GM18507 (cell line): ENCODE data around the gene TMCO4.
"Not testable (repeated sequence)": the region's sequence is repeated elsewhere in the genome, so short reads cannot be mapped to it uniquely, and the experiment has no call there.

Experiments used
- DNase-seq: peaks from one replicate; pipeline ENCODE4 v3.0.0; 2011; ENCODE audit warnings: low read depth; ENCODE audit not compliant: insufficient read length; ENCODE audit errors: extremely low spot score
- FAIRE-seq: peaks from 2 replicates; lab custom pipeline; 2011; peaks lifted over from hg19 to GRCh38; lab: Jason Lieb, UNC

The TMCO4 gene

DNA sequence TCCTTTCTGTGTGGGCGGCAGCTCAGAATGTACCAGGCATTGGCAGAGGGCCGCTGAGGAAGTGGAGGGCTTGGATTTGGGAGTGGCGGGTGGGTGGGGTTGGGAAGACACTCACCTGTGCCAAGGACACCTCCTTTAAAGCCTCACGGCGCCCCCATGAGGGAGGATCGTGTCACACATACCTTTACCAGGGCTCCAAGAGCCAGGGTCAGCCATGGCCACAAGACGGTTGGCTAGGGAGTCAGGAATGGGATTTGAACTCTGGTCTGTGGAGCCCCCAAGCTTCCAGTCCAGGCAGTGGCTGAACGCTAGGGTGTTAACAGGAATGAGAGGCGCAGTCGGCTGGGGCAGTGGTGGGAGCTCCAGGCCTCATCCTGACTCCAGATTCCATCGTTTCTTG is 151.0 kb downstream of the TMCO4 start:
- FAIRE-seq (no peak), DNase-seq (no peak)

DNA sequence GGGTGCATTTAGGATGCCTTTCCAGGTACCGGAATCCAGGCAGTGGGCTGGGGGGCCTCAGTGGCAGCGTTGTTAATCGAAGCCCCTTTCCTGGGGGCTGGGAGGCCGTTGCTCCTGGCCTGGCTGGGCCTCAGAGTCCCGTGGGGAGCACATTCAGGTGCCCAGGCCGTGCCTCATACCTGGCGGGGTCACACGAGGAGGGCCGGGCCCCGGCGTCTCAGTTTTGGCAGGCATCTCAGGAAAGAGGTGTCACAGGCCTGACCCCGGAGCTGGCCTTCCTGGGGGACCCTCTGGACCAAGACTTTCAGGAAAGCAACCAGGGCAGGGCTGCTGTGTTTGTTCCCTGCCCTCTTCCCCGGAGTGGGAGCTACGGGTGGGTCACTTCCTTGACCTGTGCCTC is 151.5 kb downstream of the TMCO4 start:
- DNase-seq (no peak), FAIRE-seq (no peak)

DNA sequence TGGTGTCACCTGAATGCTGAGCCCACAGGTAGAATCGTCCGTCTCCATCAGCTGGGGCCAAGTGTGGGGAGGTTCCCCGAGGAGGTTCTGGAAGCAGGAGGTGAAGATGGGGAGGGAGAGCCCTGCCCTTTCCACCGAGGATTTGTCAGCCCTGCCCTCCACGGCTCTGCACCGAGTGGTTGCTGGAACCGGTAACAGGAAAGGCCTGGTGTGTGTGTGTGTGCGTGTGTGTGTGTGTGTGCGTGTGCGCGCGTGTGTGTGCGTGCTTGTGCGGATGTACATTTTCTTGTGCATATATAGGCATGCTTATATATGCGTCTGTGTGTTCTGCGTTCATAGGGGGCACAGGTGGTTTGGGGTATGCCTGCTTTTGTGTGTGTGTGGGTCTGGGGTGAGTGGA is 152.1 kb downstream of the TMCO4 start:
- FAIRE-seq (no peak), DNase-seq (no peak)

DNA sequence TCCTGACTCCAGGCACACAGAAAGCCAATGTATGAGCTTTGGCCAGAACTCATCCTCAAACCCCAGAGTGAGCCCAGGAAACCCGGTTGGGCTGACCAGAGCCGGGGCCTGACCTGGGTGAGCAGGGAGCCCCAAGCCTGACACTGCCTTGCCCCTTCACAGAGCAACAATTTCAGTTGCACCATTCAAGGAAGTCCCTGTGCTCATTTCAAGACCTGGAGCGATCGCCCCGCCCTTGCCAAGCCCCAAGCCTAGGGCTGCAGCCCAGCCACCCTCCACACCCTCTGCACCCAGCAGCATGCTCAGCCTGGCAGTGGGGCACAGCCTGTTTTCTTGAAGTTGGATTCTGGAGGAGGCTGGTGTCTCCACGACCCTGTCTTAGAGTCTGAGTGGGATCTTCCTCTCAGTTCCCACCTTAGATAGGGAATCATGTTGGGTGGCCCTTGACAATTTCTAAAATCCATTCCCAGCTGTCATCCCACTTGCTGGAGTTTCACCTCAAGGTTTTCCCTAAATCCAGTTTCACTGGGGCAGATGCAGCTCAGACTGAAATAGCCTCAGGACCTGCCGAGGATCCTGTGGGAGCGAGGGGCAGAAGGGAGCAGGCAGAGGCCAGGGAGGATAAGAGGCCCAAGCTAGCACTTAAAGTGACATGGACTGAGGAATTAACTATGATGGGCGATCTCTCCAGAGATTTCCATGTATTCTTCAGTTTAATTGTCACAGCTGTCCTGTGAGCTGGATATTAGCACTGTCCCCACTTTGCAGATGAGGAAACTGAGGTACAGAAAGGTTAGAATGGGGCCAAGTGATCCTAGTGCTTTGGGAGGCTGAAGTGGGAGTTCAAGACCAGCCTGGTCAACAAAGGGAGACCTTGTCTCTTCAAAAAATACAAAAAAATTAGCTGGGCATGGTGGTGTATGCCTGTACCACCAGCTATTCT is 153.1 kb downstream of the TMCO4 start:
- FAIRE-seq (peak; percentile 18), DNase-seq (no peak)

DNA sequence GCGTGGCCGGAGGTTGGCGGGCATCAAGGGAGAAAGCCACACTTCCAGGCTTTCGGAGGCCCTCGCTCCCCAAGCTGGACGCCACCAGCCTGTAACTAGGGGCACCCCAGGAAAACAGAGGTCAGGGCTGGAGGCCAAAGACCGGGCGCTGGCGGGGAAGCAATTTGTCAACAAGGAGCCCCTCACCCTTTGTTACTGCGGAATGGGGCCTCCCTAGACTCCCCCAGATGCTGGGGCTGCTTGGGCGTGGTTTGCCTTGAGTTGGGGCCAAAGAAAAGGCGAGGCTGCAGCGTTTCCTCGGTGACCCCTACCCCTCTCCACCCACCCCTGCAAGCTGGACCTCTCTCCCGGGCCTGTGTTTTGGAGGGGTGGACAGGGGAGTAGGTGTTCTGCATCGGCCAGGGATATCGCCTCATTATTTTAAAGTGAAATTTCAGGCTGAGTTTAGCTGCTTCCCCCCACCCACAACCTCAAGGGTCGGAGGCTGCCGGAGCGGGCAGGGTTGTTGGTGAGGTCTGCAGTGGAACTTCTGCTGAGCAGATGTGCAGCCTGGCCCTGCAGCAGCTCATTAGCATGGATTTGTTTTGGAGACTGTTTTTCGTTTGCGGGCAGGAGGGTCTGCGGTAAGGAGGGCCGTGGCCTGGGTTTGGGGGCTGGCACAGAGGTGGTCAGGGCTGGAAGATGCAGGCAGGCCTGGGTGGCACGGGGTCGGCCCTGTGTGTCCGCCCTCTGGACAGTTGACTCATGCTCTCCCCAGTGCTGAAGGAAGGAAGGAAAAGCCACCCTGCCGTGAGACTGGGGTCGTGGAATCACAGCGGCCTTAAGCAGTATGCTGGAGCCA is 154.1 kb downstream of the TMCO4 start:
- DNase-seq: no peak
- FAIRE-seq: no peak

DNA sequence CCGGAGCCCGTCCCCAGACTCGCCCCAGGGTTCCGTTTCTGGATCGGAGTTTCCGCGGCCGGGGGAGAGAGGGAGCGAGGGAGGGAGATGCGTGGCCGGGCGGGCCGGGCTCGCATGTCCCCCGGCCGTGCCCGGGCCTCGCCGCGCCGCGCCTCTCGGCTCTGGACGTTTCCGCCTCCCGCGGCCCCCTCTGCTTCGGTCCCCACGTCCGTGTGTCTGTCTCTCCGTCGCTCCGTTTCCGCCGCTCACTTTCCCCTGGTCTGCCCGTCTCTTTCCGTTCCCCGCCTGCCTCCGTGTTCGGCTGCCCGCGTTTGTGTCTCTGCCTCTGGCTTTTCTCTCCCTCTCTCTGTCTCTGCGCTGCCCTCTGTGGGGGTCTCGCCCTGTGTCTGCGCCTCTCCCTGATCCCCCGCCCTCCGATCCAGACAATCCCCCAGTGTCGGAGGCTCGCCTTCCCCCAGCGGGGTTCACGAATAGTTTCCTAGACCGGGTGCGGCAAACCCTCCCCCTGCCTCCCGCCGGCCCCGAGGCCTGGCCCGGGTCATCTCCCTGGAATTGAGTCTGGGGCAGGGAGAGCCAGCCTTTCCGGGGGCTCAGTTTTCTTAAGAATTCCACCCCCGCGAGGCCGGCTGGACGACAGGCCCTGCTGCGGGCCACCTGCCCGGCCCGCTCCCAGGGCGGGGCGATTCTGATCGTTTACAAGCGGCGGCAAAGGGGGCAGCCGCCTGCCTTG is 154.9 kb downstream of the TMCO4 start:
- FAIRE-seq (no peak), DNase-seq (no peak)

DNA sequence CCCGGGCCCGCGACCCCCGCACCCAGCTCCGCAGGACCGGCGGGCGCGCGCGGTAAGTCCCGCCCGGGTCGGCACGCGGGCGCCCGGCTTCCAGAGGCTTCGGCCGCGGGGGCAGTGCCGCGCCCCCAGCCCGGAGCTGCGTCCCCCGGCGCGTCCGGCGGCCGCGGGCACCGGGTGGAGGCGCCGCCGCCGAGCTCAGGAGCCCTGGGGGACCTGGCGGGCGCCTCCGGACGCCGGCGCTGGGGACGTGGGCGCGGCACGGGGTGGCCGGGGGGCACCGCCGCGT is 155.4 kb downstream of the TMCO4 start:
- no peak for DNase-seq
- FAIRE-seq: no peak

DNA sequence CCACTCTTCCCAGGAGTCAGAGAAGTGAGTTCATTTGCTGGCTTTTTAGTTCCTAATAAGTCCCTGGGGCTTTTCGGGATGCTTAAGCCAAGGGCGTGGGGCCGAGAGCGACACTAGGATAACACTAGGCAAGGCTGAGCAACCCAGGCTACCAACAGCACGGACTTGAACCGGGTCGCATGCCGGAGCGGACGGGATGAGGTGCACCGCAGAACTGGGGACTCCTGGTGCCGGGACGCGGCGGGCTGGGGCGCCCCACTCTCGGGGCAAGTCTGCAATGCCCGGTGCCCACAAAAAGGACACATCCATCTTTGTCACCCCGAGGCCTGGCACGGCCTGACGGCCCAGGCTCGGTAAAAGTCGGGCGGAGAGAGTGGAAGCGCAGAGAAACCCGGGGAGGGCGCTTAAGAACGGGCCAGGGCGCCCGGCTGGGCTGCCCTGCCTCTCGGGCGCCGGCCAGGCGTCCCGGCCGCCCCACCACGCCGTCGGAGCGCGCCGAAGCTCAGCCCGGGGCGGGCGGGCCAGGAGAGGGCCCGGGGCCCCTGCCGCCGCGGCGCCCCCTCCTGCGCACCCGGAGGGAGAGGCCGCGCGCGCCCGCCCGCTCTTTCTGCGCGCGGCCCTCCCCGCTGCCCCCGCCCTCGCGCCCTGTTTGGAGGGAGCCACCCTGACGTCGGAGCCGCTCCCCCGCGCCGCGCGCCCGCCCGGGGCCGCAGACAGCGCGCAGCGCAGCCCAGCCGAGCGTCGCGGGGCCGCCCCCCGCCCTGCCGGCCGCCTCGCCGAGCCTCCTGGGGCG is 155.9 kb downstream of the TMCO4 start, which contains the start of gene NBL1:
NBL1 (plus strand) TSS at position 710 of the 793 bp plus-strand sequence. CDS start 10,720 bp downstream, outside the sequence.
- FAIRE-seq (no peak), DNase-seq (no peak)

DNA sequence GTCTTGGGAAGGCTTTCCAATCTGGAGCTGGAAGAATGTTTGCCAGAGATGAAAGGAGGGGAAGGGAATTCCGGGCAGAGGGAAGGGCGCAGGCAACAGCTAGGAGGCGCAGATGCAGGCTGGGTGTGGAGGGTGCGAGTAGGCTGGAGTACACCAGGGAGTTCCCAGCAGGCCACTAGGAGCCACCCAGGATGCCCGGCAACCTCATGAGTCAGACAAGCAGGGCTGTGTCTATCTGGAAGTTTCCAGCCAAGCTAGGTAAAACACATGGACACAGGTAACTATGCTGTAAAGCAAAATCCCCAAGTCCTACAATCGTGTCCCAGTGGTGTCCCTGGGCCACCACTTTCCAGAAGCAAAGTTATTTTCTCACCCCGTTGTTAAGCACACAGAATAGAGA is 156.6 kb downstream of the TMCO4 start:
- DNase-seq (no peak), FAIRE-seq (no peak)

DNA sequence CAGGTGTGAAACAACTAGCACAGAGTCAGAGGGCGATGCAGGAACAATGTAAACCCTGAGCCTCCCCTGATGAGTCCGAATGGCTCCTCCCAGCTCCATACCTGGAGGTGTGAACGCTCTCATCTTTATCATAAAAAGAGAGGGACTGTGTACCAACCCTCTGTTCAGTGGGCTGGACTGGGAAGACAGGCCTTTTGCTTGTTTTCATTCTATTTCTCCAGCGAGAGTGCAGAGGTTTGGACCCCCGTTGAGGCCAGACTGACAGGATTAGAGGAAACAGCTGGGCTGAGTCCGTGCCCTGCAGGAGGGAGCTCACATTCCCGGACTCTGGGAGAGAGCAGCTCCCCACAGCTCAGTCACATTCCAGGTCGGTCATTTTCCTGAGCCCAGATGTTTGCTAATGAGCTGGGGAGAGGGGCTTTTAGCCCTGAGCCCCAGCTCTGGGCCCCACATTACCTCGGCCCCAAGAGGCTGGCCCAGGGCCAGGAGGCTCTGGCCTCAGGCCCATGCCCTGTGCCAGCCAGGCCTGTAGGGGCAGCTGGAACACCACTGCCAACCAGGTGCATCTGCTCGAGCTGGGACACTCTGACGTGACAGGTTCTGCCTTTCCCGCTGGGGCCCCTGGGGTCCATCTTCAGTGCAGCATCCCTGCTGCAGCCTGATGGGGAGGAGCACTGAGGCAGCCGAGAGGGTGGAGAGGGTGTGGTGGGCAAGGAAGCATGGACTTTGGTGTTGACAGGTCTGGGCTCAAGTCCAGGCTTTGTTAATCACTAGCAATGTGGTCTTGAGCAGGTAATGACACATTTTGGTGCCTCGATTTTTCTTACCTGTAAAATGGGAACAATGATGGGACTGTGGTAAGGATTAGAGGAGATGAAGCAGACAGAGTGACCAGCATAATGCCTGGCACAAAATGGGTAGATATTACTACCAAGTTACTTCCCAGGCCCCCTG is 159.1 kb downstream of the TMCO4 start:
- no peak for FAIRE-seq
- DNase-seq: no peak

DNA sequence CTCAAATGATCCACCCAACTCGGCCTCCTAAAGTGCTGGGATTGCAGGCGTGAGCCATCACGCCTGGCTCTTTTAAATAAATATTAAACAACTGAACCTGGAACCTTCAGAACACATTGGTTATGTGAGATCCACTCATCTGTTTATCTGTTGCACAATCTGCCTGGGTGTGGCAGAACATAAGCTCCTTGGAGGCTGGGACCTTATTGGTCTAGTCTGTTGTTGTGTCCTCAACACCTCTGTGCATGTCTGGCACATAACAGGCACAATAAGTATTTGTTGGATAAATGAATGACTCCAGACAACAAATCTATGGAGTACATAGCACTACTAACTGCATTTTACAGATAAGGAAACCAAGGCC is 159.7 kb downstream of the TMCO4 start:
- DNase-seq (no peak), FAIRE-seq (no peak)

DNA sequence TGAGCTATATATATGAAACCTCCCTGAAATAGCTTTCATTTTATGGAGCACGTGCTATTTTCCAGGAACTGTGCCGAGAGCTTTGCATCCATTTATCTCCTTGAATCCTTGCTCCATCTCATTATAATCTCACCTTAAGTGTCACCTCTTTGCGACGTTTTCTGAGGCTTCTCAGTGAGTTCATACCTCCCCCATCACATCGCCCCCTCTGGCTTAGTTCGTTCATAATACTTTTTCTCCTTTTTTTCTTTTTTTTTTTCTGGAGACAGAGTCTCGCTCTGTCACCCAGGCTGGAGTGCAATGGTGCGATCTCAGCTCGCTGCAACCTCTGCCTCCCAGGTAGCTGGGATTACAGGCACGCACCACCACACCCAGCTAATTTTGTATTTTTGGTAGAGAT is 160.5 kb downstream of the TMCO4 start:
- FAIRE-seq, DNase-seq: not testable (repeated sequence)

DNA sequence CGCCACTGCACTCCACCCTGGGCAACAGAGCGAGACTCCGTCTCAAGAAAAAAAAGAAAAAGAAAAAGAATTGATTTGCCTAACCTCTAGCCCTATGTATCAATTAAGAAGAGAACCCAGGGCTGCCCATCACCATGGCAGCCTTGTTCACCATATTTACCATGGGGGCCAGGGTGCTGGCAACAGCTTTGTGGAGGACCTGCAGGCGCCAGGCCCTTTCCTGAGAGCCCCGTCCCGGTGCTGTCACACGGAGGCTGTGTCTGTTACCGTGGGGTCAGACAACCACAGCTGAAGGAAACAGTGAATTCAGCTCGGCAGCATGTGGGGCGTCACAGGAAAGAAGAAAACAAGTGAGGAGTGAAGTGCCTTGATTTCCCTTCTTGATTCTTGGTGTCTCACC is 162.1 kb downstream of the TMCO4 start:
- FAIRE-seq (no peak), DNase-seq (no peak)

DNA sequence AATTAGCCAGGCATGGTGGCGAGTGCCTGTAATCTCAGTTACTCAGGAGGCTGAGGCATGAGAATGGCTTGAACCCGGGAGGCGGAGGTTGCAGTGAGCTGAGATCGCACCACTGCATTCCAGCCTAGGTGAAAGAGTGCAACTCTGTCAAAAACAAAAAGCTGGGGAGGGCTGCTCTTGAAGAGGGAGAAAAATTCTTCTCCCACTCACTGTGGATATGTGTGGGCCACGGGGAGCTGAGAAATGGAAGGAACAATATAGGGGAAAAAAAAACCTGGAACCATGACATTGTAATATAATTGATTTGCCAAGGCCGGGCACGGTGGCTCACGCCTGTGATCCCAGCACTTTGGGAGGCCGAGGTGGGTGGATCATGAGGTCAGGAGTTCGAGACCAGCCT is 163.0 kb downstream of the TMCO4 start:
- DNase-seq, FAIRE-seq: not testable (repeated sequence)

DNA sequence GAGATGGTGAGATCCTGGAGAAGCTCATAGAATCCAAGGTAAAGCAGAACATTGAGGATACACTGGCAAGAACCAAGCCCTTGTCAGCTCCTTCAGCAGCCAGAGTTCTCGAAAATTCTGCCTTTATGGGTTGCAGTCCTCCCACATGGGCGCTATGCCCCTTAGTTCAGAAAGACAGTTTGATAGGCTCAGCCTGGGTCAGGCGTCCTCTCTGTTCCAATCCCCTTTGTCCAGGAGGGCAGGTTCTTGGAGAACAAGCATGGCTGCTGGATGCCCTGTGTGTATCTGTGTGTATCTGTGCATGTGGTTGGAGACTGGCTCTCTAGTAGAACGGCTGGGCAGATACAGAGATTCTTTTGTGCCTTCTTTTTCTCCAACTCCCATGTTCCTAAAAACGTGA is 163.7 kb downstream of the TMCO4 start:
- DNase-seq (no peak), FAIRE-seq (no peak)

DNA sequence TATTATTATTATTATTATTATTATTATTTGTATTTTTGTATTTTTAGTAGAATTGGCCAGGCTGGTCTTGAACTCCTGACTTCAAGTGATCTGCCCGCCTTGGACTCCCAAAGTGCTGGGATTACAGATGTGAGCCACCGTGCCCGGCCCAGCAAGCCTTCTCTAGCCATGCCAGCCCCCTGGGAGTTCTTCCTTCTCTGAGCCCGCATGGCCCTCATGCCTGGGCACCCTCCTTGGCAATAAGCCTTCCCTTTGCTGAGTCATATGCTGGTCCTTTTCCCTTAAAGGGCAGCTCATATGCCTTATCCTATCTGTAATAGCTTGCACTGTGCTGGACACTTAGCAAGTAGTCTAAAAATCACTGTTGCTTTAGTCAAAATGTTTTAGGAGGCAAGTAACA is 164.1 kb downstream of the TMCO4 start:
- no peak for FAIRE-seq
- DNase-seq: no peak

DNA sequence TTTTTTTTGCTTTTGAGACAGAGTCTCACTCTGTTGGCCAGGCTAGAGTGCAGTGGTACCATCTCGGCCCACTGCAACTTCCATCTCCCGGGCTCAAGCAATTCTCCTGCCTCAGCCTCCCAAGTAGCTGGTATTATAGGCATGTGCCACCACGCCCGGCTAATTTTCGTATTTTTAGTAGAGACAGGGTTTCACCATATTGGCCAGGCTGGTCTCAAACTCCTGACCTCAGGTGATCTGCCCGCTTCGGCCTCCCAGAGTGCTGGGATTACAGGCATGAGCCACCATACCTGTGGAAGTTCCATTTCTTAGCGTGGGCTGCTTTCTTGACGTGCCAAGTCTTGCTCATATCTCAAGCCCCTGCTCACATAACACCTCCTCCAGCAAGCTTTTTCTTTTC is 164.7 kb downstream of the TMCO4 start:
- FAIRE-seq: not testable (repeated sequence)

DNA sequence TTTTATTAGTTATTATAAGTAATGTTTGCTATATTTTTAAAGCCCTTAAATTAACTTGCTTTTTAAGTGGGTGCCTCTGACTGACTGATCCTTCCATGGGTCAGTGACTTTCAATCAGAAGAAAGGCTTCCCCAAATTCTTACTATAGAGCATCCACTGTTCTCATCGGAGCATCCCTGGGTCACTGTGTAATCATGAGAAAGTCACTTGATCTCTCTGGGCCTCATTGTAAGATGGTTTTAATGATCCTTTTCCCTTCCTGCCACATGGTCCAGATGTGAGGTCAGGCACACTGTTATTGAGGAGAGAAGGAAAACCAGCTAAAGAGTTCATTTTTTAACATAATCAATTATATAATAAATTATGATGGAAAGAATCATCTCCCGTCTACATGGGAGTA is 166.6 kb downstream of the TMCO4 start:
- DNase-seq (no peak), FAIRE-seq (no peak)

More for the DNA sequence above, 164.7 kb downstream of the TMCO4 start:
- DNase-seq: not testable (repeated sequence)
